Smooth muscle cell of the brain vasculature (primary cell): ENCODE data around the gene PNMA8B.
"Not testable (repeated sequence)": the region's sequence is repeated elsewhere in the genome, so short reads cannot be mapped to it uniquely, and the experiment has no call there.

ENCODE experiments used
- DNase-seq: peaks from one replicate; pipeline ENCODE4 v3.0.0-alpha.2; 2012; ENCODE audit warnings: low read depth, low spot score

PNMA8B gene

GRCh38 chr19:46495786-46496099 is at the start of gene PNMA8B:
PNMA8B (minus strand) TSS chr19:46495867; CDS start chr19:46495465, 402 bp downstream.
- no peak for DNase-seq

- no peak for DNase-seq
Observed at GRCh38 chr19:46544651-46545050, 49.0 kb upstream of the PNMA8B start.

- DNase-seq, result peak; percentile 70
Observed at GRCh38 chr19:46542428-46543230, 47.0 kb upstream of the PNMA8B start.

- no peak for DNase-seq
Observed at GRCh38 chr19:46537136-46538097, 41.8 kb upstream of the PNMA8B start.

- no peak for DNase-seq
Observed at GRCh38 chr19:46536391-46536790, 40.7 kb upstream of the PNMA8B start.

GRCh38 chr19:46533621-46534081 is 38.0 kb upstream of the PNMA8B start:
- DNase-seq, result no peak

- no peak for DNase-seq
Observed at GRCh38 chr19:46533078-46533620, 37.5 kb upstream of the PNMA8B start.

GRCh38 chr19:46530636-46531035 is 35.0 kb upstream of the PNMA8B start:
- no peak for DNase-seq

GRCh38 chr19:46529622-46530451 is 34.2 kb upstream of the PNMA8B start:
- no peak for DNase-seq

- no peak for DNase-seq
Observed at GRCh38 chr19:46528601-46529590, 33.2 kb upstream of the PNMA8B start.

- not testable (repeated sequence) for DNase-seq
Observed at GRCh38 chr19:46526801-46527200, 31.1 kb upstream of the PNMA8B start.

GRCh38 chr19:46524308-46524707 is 28.6 kb upstream of the PNMA8B start:
- DNase-seq, result no peak

- DNase-seq, result not testable (repeated sequence)
Observed at GRCh38 chr19:46522988-46523387, 27.3 kb upstream of the PNMA8B start.

- no peak for DNase-seq
Observed at GRCh38 chr19:46521241-46521868, 25.7 kb upstream of the PNMA8B start.

- DNase-seq, result no peak
Observed at GRCh38 chr19:46520616-46521015, 24.9 kb upstream of the PNMA8B start.

GRCh38 chr19:46517471-46517870 is 21.8 kb upstream of the PNMA8B start:
- no peak for DNase-seq

- no peak for DNase-seq
Observed at GRCh38 chr19:46515879-46516350, 20.2 kb upstream of the PNMA8B start.

- no peak for DNase-seq
Observed at GRCh38 chr19:46515290-46515609, 19.6 kb upstream of the PNMA8B start.

- no peak for DNase-seq
Observed at GRCh38 chr19:46514589-46515289, 19.1 kb upstream of the PNMA8B start.
